ENCODE measurements around the gene IL33. TPM values are rescaled to one million over a fixed set of nuclear protein-coding genes. Genes with fewer than 3 reads are reported as not detected.

The IL33 gene
- total RNA-seq, 2 experiments from 2014 or later = not detected

DNA sequence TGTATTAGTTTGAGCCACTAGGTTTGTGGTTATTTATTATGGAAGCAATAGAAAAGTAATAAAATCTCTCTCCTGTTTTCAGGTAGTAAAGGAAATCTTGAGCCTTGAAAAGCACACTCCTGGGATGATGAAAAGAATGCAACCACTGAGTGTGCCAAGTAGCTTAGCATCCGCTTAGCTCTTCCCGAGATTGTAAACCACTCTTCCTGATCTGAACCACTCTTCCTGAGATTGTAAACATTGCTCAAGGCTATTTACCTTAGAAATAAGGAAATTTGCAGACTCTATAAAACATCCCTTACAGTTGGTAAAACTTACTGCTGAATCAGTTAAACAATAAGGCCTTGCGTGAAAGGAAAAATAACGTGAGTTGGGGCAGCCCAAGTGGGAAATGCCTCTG, 17.4 kb upstream of the IL33 start:
- CTCF ChIA-PET = no interaction called here
- peaks cover 26% of the 10 kb centered on the region for H3K27me3 Mint-ChIP-seq
- no peaks in the 10 kb centered on the region for H3K4me1 Mint-ChIP-seq
- ATAC-seq (no peak), DNase-seq (no peak)
- H3K27ac Mint-ChIP-seq = no peak overlapping the region
- H3K9me3 Mint-ChIP-seq (ENCODE audit: low read depth) = no peaks in the 10 kb centered on the region
- H3K4me3 Mint-ChIP-seq = no peak overlapping the region
- H3K36me3 Mint-ChIP-seq = no peaks in the 10 kb centered on the region

GRCh38 chr9:6199596-6199995, 16.0 kb upstream of the IL33 start:
- DNase-seq (no peak), ATAC-seq (no peak)
- H3K27me3 Mint-ChIP-seq = peaks cover 28% of the 10 kb centered on the region
- H3K4me3 Mint-ChIP-seq = no peak overlapping the region
- no peaks in the 10 kb centered on the region for H3K4me1 Mint-ChIP-seq
- CTCF ChIA-PET = no interaction called here
- no peak overlapping the region for H3K27ac Mint-ChIP-seq
- no peaks in the 10 kb centered on the region for H3K9me3 Mint-ChIP-seq (ENCODE audit: low read depth)
- no peaks in the 10 kb centered on the region for H3K36me3 Mint-ChIP-seq

DNA sequence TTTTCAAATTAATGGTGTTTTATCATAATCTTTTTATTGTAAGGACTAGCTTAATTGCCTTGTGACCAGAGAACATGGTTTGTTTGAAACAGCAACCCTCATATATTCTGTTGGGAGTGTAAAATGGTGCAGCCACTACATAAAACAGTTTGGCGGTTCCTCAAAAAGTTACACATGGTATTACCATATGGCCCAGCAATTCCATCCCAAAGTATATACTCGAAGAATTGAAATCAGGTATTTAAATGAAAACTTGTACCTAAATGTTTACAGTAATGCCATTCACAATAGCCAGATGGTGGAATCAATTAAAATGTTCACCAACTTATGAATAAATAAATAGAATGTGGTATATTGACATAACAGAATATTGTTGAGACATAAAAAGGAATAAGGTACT, 14.8 kb upstream of the IL33 start:
- no peak for DNase-seq
- Mint-ChIP-seq H3K27ac (no peak overlapping the region), H3K36me3 (no peaks in the 10 kb centered on the region), H3K4me3 (no peak overlapping the region), H3K27me3 (peaks cover 28% of the 10 kb centered on the region), H3K9me3 (ENCODE audit: low read depth) (no peaks in the 10 kb centered on the region), H3K4me1 (no peaks in the 10 kb centered on the region)
- ATAC-seq = no peak
- CTCF ChIA-PET = no interaction called here

- H3K9me3 Mint-ChIP-seq (ENCODE audit: low read depth) = peaks cover 14% of the 10 kb centered on the region
- no peak overlapping the region for H3K27ac Mint-ChIP-seq
- no peak overlapping the region for H3K4me3 Mint-ChIP-seq
- no peaks in the 10 kb centered on the region for H3K4me1 Mint-ChIP-seq
- CTCF ChIA-PET = no interaction called here
- no peak for DNase-seq
- no peaks in the 10 kb centered on the region for H3K36me3 Mint-ChIP-seq
- ATAC-seq = no peak
- H3K27me3 Mint-ChIP-seq = peaks cover 7% of the 10 kb centered on the region
Measured at GRCh38 chr9:6209966-6210365, 5.6 kb upstream of the IL33 start.

GRCh38 chr9:6212722-6213375, 2.8 kb upstream of the IL33 start:
- Mint-ChIP-seq H3K27me3 (peaks cover 21% of the 10 kb centered on the region), H3K4me3 (no peak overlapping the region), H3K4me1 (no peaks in the 10 kb centered on the region), H3K9me3 (ENCODE audit: low read depth) (peaks cover 14% of the 10 kb centered on the region), H3K36me3 (no peaks in the 10 kb centered on the region), H3K27ac (no peak overlapping the region)
- CTCF ChIA-PET = no interaction called here
- no peak for DNase-seq
- no peak for ATAC-seq

- ATAC-seq (no peak), DNase-seq (no peak)
- Mint-ChIP-seq H3K27me3 (peaks cover 26% of the 10 kb centered on the region), H3K27ac (no peak overlapping the region), H3K9me3 (ENCODE audit: low read depth) (peaks cover 7% of the 10 kb centered on the region), H3K4me1 (no peaks in the 10 kb centered on the region), H3K36me3 (no peaks in the 10 kb centered on the region), H3K4me3 (no peak overlapping the region)
- CTCF ChIA-PET = no interaction called here
Measured at GRCh38 chr9:6214434-6214833, 1.2 kb upstream of the IL33 start.

- Mint-ChIP-seq H3K36me3 (no peaks in the 10 kb centered on the region), H3K27me3 (peaks cover 27% of the 10 kb centered on the region), H3K4me3 (no peak overlapping the region), H3K9me3 (ENCODE audit: low read depth) (peaks cover 4% of the 10 kb centered on the region), H3K27ac (no peak overlapping the region), H3K4me1 (no peaks in the 10 kb centered on the region)
- ATAC-seq (no peak), DNase-seq (no peak)
- CTCF ChIA-PET = no interaction called here
Measured at GRCh38 chr9:6214903-6215302, 704 bp upstream of the IL33 start.

- Mint-ChIP-seq H3K4me1 (no peaks in the 10 kb centered on the region), H3K27ac (no peak overlapping the region), H3K27me3 (peaks cover 30% of the 10 kb centered on the region), H3K36me3 (no peaks in the 10 kb centered on the region), H3K9me3 (ENCODE audit: low read depth) (no peaks in the 10 kb centered on the region), H3K4me3 (no peak overlapping the region)
- no peak for ATAC-seq
- no peak for DNase-seq
- CTCF ChIA-PET = no interaction called here
Measured at GRCh38 chr9:6216002-6216401, 395 bp downstream of the IL33 start.

DNA sequence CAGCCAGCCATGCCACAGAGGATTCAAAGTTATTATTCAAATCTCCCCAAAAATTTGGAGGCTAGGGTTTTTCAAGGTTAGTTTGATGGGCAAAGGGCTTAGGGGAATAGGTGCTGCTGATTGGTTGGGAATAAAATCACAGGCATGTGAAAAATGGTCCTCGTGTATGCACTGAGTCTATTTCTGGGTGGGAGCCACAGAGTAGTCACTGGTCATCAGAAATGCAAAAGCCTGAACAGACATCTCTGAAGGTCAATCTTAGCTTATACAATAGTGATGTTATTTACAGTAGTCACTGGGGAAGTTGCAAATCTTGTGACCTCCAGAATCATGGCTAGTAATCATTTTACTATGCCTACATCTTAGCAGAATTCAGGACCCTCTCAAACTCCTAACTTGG, 1.3 kb downstream of the IL33 start:
- no peak overlapping the region for H3K27ac Mint-ChIP-seq
- DNase-seq (no peak), ATAC-seq (no peak)
- no peaks in the 10 kb centered on the region for H3K36me3 Mint-ChIP-seq
- CTCF ChIA-PET = interaction anchor here (1.2 kb wide), 1 partner anchor 12 kb away, joined by 3 read pairs; no protein-coding TSS in a partner anchor
- peaks cover 34% of the 10 kb centered on the region for H3K27me3 Mint-ChIP-seq
- no peak overlapping the region for H3K4me3 Mint-ChIP-seq
- no peaks in the 10 kb centered on the region for H3K9me3 Mint-ChIP-seq (ENCODE audit: low read depth)
- no peaks in the 10 kb centered on the region for H3K4me1 Mint-ChIP-seq

- H3K9me3 Mint-ChIP-seq (ENCODE audit: low read depth) = no peaks in the 10 kb centered on the region
- no peak for DNase-seq
- no peaks in the 10 kb centered on the region for H3K36me3 Mint-ChIP-seq
- H3K27me3 Mint-ChIP-seq = peaks cover 38% of the 10 kb centered on the region
- H3K4me3 Mint-ChIP-seq = no peak overlapping the region
- no peaks in the 10 kb centered on the region for H3K4me1 Mint-ChIP-seq
- H3K27ac Mint-ChIP-seq = no peak overlapping the region
- CTCF ChIA-PET = interaction anchor here (0.6 to 1.2 kb wide), 2 partner anchors 11 to 188 kb away, joined by 3 read pairs; no protein-coding TSS in a partner anchor
- no peak for ATAC-seq
Measured at GRCh38 chr9:6218099-6218502, 2.5 kb downstream of the IL33 start.

GRCh38 chr9:6219040-6219439, 3.4 kb downstream of the IL33 start:
- H3K27ac Mint-ChIP-seq = no peak overlapping the region
- H3K36me3 Mint-ChIP-seq = no peaks in the 10 kb centered on the region
- no peak for DNase-seq
- H3K4me3 Mint-ChIP-seq = no peak overlapping the region
- ATAC-seq = no peak
- H3K4me1 Mint-ChIP-seq = no peaks in the 10 kb centered on the region
- peaks cover 43% of the 10 kb centered on the region for H3K27me3 Mint-ChIP-seq
- H3K9me3 Mint-ChIP-seq (ENCODE audit: low read depth) = no peaks in the 10 kb centered on the region
- CTCF ChIA-PET = no interaction called here

- no peak overlapping the region for H3K4me3 Mint-ChIP-seq
- no peaks in the 10 kb centered on the region for H3K36me3 Mint-ChIP-seq
- no peaks in the 10 kb centered on the region for H3K4me1 Mint-ChIP-seq
- CTCF ChIA-PET = no interaction called here
- H3K27ac Mint-ChIP-seq = no peak overlapping the region
- H3K27me3 Mint-ChIP-seq = peaks cover 42% of the 10 kb centered on the region
- DNase-seq (no peak), ATAC-seq (no peak)
- no peaks in the 10 kb centered on the region for H3K9me3 Mint-ChIP-seq (ENCODE audit: low read depth)
Measured at GRCh38 chr9:6219981-6220380, 4.4 kb downstream of the IL33 start.

DNA sequence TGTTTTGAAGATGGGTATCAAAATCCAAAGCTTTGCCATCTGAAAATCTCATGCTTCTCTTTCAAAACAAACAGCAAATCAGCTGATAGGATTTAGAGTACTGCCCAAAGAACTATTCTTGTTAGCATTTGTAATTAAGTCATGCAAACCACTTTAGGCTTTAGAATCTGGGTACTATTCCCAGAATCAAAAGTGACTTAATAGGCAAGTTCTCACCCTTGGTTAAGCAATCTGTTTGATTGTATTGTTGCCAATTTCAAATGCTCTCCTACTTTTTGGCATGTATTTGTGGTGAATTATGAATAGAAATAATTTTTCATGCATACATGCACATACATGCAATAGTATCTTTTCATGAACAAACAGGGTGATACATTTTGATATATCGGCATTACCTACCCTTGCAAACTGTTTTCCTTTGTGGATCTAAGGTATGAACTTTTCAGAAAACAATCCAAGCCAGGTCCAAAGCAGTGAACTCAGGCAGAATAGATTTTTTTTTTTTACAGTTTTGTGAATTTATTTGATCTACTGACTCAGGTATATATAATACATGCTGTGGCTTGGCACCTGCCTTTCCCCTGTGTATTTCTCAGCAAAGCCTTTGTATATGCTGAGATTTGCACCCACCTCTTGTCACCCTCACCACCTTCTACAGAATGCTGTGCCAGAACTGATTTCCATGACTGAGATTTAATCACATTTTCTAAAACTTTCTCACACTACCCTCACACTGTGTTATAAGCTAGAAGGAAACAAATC, 9.0 kb downstream of the IL33 start:
- no peak for ATAC-seq

DNA sequence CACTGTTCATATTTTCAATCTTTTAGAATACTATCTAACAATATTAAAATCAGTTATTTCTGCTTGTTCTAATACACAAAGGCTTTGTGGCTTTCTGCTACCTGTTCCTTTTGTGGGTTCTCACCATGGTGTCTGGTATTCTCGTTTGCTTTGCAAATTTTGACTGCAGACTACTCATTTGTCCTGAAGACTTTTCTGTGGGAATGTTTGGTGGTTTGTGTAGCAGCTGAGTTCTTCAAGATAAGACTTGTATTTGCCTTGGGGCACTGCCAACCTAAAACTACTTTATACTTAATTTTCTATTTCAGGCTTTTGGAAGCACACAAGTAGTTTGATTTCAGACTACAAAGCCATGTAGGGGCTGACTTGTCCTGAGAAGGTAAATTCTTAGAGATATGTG, 11.1 kb downstream of the IL33 start:
- CTCF ChIA-PET = no interaction called here
- DNase-seq = no peak
- Mint-ChIP-seq H3K4me3 (no peak overlapping the region), H3K36me3 (no peaks in the 10 kb centered on the region), H3K4me1 (no peaks in the 10 kb centered on the region), H3K9me3 (ENCODE audit: low read depth) (no peaks in the 10 kb centered on the region), H3K27me3 (peaks cover 29% of the 10 kb centered on the region), H3K27ac (no peak overlapping the region)
- no peak for ATAC-seq

More for the DNA sequence above, 9.0 kb downstream of the IL33 start:
- no peak for DNase-seq
- H3K9me3 Mint-ChIP-seq (ENCODE audit: low read depth) = no peaks in the 10 kb centered on the region
- no peaks in the 10 kb centered on the region for H3K4me1 Mint-ChIP-seq
- no peak overlapping the region for H3K27ac Mint-ChIP-seq
- H3K4me3 Mint-ChIP-seq = no peak overlapping the region
- CTCF ChIA-PET = no interaction called here
- no peaks in the 10 kb centered on the region for H3K36me3 Mint-ChIP-seq
- peaks cover 35% of the 10 kb centered on the region for H3K27me3 Mint-ChIP-seq
